Activated B cell treated with CpG ODN at 0.5 μM for 24 hours (primary cell): ENCODE data around the gene PPFIBP1. TPM values are rescaled to one million over a fixed set of nuclear protein-coding genes. Genes with fewer than 3 reads are reported as not detected.
"Not testable (repeated sequence)": the region's sequence is repeated elsewhere in the genome, so short reads cannot be mapped to it uniquely, and the experiment has no call there.

Source experiments
- ATAC-seq: fragments of 200-7000 bp; cut with Tn5 transposase; one replicate; pipeline ENCODE4 v1.10.0; 2021; ENCODE audit warnings: low read depth, mild to moderate bottlenecking, moderate library complexity
- CTCF ChIA-PET: fragments of 350-600 bp; sonication (Branson Sonifier 250); formaldehyde crosslinking; loops from one replicate; lab custom pipeline; 2021; ENCODE audit warnings: antibody characterized with exemption; lab: Charles Lee
- POLR2A ChIA-PET: fragments of 350-600 bp; sonication (Branson Sonifier 250); formaldehyde crosslinking; loops from one replicate; lab custom pipeline; 2021; ENCODE audit warnings: antibody characterized with exemption; lab: Charles Lee
- DNase-seq: peaks from one replicate; pipeline ENCODE4 v3.0.0; 2022
- H3K27ac Mint-ChIP-seq: one replicate; pipeline ENCODE4 v1.8.0; 2020; ENCODE audit warnings: mixed read lengths
- H3K27me3 Mint-ChIP-seq: one replicate; pipeline ENCODE4 v1.8.0; 2021; ENCODE audit warnings: mixed read lengths
- H3K36me3 Mint-ChIP-seq: one replicate; pipeline ENCODE4 v1.8.0; 2021; ENCODE audit warnings: low read depth, mixed read lengths
- H3K4me1 Mint-ChIP-seq: one replicate; pipeline ENCODE4 v1.8.0; 2021; ENCODE audit warnings: mixed read lengths
- H3K4me3 Mint-ChIP-seq: one replicate; pipeline ENCODE4 v1.8.0; 2020; ENCODE audit warnings: mild to moderate bottlenecking, mixed read lengths
- H3K9me3 Mint-ChIP-seq: one replicate; pipeline ENCODE4 v1.8.0; 2020; ENCODE audit warnings: mixed read lengths
- intact Hi-C: fragments of 100-400 bp; cut with micrococcal nuclease; formaldehyde crosslinking; loops from one replicate; pipeline ENCODE4 v1.15.1; 2024
- total RNA-seq: library from RNA; stranded (reverse); gene quantifications from 2 replicates; pipeline ENCODE4 v1.2.3, GENCODE V29; 2022
- TF ChIP-seq, protein P1 (sequence below): fragments of 200-600 bp; IDR thresholded peaks from one replicate; pipeline ENCODE4 v1.8.0; 2022; ENCODE audit warnings: antibody characterized with exemption, mild to moderate bottlenecking

PPFIBP1 gene
- total RNA-seq, 1 donor from 2014 or later: 8.1 TPM

DNA sequence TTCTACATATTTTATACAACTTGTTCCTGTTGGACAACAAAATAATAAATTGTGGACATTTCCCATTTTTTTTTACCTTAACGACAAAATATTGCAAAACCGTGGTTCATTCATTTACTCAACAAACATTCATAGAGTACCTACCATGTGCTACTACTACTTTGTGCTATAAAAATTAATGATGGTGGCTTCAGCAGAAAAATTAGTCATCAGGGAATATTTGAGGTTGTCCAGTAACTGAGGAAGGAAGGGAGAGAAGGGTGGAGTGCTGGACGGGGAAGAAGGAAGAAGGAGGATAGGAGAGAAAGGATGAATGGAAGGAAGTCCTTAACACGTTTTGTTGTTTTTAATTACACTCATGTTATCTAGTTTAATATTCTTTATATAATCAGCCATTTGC is 53.7 kb downstream of the PPFIBP1 start:
- Mint-ChIP-seq H3K4me1 (peaks cover 35% of the 10 kb centered on the region), H3K4me3 (no peak overlapping the region), H3K27me3 (no peaks in the 10 kb centered on the region), H3K36me3 (no peaks in the 10 kb centered on the region), H3K27ac (no peak overlapping the region), H3K9me3 (no peaks in the 10 kb centered on the region)
- POLR2A ChIA-PET: no interaction called here
- intact Hi-C loops: no loop called here
- DNase-seq (no peak), ATAC-seq (no peak)
- TF ChIP-seq, protein P1, sequence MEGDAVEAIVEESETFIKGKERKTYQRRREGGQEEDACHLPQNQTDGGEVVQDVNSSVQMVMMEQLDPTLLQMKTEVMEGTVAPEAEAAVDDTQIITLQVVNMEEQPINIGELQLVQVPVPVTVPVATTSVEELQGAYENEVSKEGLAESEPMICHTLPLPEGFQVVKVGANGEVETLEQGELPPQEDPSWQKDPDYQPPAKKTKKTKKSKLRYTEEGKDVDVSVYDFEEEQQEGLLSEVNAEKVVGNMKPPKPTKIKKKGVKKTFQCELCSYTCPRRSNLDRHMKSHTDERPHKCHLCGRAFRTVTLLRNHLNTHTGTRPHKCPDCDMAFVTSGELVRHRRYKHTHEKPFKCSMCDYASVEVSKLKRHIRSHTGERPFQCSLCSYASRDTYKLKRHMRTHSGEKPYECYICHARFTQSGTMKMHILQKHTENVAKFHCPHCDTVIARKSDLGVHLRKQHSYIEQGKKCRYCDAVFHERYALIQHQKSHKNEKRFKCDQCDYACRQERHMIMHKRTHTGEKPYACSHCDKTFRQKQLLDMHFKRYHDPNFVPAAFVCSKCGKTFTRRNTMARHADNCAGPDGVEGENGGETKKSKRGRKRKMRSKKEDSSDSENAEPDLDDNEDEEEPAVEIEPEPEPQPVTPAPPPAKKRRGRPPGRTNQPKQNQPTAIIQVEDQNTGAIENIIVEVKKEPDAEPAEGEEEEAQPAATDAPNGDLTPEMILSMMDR: no peak
- CTCF ChIA-PET: no interaction called here

GRCh38 chr12:27578689-27579372 is 54.8 kb downstream of the PPFIBP1 start:
- DNase-seq: no peak
- no peaks in the 10 kb centered on the region for H3K9me3 Mint-ChIP-seq
- ChIA-PET POLR2A (no interaction called here), CTCF (no interaction called here)
- ATAC-seq: peak; percentile 21
- no peak overlapping the region for H3K27ac Mint-ChIP-seq
- TF ChIP-seq, protein P1: no peak
- no peak overlapping the region for H3K4me3 Mint-ChIP-seq
- peaks cover 35% of the 10 kb centered on the region for H3K4me1 Mint-ChIP-seq
- no peaks in the 10 kb centered on the region for H3K27me3 Mint-ChIP-seq
- intact Hi-C loops: no loop called here
- H3K36me3 Mint-ChIP-seq: no peaks in the 10 kb centered on the region

- TF ChIP-seq, protein P1: no peak
- ATAC-seq (no peak), DNase-seq (no peak)
- Mint-ChIP-seq H3K27ac (no peak overlapping the region), H3K27me3 (no peaks in the 10 kb centered on the region), H3K4me1 (peaks cover 25% of the 10 kb centered on the region), H3K4me3 (no peak overlapping the region), H3K9me3 (no peaks in the 10 kb centered on the region), H3K36me3 (no peaks in the 10 kb centered on the region)
- CTCF ChIA-PET: no interaction called here
- POLR2A ChIA-PET: interaction anchor here (0.6 kb wide), 1 partner anchor 94 kb away, joined by 5 read pairs; no protein-coding TSS in a partner anchor
- intact Hi-C loops: no loop called here
Measured at GRCh38 chr12:27580561-27581330, 56.7 kb downstream of the PPFIBP1 start.

DNA sequence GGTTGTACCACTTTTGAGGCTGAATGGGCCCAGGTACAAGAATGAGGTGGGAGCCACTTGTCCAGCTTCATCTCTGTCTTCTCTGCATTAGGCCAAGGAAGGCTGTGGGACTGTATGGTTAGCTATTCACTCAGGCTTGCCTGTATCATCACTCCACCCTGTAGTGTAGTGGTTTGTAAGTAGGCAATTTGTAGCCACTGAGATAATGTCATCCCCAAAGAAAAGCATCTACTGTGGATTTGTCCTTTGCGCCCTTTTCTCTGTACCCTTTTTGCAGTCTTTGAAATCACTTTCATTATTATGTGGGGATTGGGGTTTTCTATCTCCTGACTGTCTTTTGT is 57.3 kb downstream of the PPFIBP1 start:
- CTCF ChIA-PET, POLR2A ChIA-PET, H3K4me3 Mint-ChIP-seq, H3K27ac Mint-ChIP-seq, DNase-seq, intact Hi-C loops, H3K36me3 Mint-ChIP-seq, H3K9me3 Mint-ChIP-seq, H3K27me3 Mint-ChIP-seq, ATAC-seq: not testable (repeated sequence)
- peaks cover 19% of the 10 kb centered on the region for H3K4me1 Mint-ChIP-seq

DNA sequence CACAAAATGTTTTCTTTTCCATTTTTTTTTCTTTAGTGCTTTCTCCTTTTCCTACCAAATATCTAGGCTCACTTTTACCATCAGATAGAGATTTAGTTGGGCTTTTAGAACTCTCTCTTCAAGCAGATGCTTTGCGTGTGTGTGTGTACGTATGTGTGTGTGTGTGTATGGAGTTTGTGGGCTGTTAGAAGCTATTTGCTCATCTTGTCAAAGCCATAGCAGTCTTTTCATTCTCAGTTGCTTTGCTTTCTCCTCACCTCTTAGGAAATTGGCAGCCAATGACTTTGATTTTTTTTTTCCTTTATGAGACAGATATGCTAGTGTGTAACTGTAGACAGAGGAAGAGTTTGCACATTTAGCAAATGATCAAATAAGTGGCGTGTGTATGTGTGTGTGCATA is 57.8 kb downstream of the PPFIBP1 start:
- not testable (repeated sequence) for DNase-seq, H3K4me3 Mint-ChIP-seq

DNA sequence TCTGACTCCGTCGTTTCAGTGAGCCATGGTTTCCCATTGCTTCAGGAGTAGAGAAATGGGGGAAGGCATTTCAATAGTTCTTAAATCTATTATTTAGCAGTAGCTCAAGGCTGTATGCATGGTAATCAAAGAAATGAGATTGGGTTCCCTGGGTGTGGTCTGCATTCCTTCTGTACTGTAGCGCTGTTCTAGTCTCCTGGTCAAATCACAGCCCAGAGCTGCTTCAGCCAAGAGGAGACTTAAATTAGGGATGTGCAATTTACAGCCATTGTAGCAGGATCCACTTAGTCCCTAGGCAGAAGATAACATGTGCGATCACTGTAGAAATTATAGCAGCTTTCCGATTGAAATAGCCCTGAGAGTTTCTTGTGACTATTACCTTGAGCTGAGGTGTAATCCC is 58.4 kb downstream of the PPFIBP1 start:
- H3K4me3 Mint-ChIP-seq, intact Hi-C loops, H3K36me3 Mint-ChIP-seq, H3K27me3 Mint-ChIP-seq, CTCF ChIA-PET, ATAC-seq, DNase-seq, H3K9me3 Mint-ChIP-seq, H3K27ac Mint-ChIP-seq, POLR2A ChIA-PET: not testable (repeated sequence)
- peaks cover 13% of the 10 kb centered on the region for H3K4me1 Mint-ChIP-seq

More for the DNA sequence above, 57.8 kb downstream of the PPFIBP1 start:
- intact Hi-C loops, CTCF ChIA-PET, ATAC-seq, H3K9me3 Mint-ChIP-seq, H3K27me3 Mint-ChIP-seq, H3K36me3 Mint-ChIP-seq, H3K27ac Mint-ChIP-seq, POLR2A ChIA-PET: not testable (repeated sequence)
- peaks cover 14% of the 10 kb centered on the region for H3K4me1 Mint-ChIP-seq
